Measurements from ENCODE around the gene PTPA. TPM values are rescaled to one million over a fixed set of nuclear protein-coding genes. Genes with fewer than 3 reads are reported as not detected.

PTPA gene
- 140 and 159 TPM in 2 replicates for polyA plus RNA-seq (2011; rRNA removed)
- polyA minus RNA-seq (2011; rRNA and poly(A)+ RNA removed) = 141 and 154 TPM in 2 replicates

- CTCF ChIA-PET = interaction anchor here (0.7 to 1.7 kb wide), 2 partner anchors 21 to 25 kb away, joined by 3 to 6 read pairs; no protein-coding TSS in a partner anchor
- peak within 1 kb of the TSS; percentile 87 for H3K4me3 ChIP-seq (ENCODE audit: low read depth, low read length)
- H3K27ac ChIP-seq (ENCODE audit: low read depth, low read length) = peak within 1 kb of the TSS; percentile 84
- H3K27me3 ChIP-seq (ENCODE audit: control insufficient read depth, insufficient read depth, low read length) = no peaks in the 10 kb centered on the region
- POLR2A ChIA-PET = interaction anchor here (0.7 kb wide), 1 partner anchor 74 kb away, joined by 3 read pairs; no protein-coding TSS in a partner anchor
- H3K9me3 ChIP-seq (ENCODE audit: control insufficient read depth, insufficient read depth, low read length) = no peaks in the 10 kb centered on the region
- DNase-seq (ENCODE audit: low read depth, low spot score) = peak; percentile 85
- TF ChIP-seq CTCF (IDR thresholded peaks at IDR 0.05; ENCODE audit: low read depth, low read length) = no peak
These were observed at the start of gene PTPA, which contains the start of gene CRAT for GRCh38 chr9:129110740-129111527. Gene PTPA (plus strand): TSS chr9:129111415. CDS start chr9:129111601, 186 bp downstream. Gene CRAT (minus strand): TSS chr9:129110793. CDS start chr9:129110509, 284 bp downstream.

- Histone ChIP-seq H3K27ac (ENCODE audit: low read depth, low read length) (no peak overlapping the region), H3K9me3 (ENCODE audit: control insufficient read depth, insufficient read depth, low read length) (no peaks in the 10 kb centered on the region; the same call in 1 of the 2 replicates), H3K27me3 (ENCODE audit: control insufficient read depth, insufficient read depth, low read length) (no peaks in the 10 kb centered on the region), H3K4me3 (ENCODE audit: low read depth, low read length) (no peak overlapping the region)
- no peak for TF ChIP-seq CTCF (IDR thresholded peaks at IDR 0.05; ENCODE audit: low read depth, low read length)
- ChIA-PET CTCF (no interaction called here), POLR2A (no interaction called here)
- DNase-seq (ENCODE audit: low read depth, low spot score) = no peak
These were observed 48.2 kb upstream of the PTPA start for GRCh38 chr9:129063061-129063460.

GRCh38 chr9:129064499-129064908, 46.7 kb upstream of the PTPA start:
- Histone ChIP-seq H3K27me3 (ENCODE audit: control insufficient read depth, insufficient read depth, low read length) (no peaks in the 10 kb centered on the region), H3K4me3 (ENCODE audit: low read depth, low read length) (no peak overlapping the region), H3K9me3 (ENCODE audit: control insufficient read depth, insufficient read depth, low read length) (no peaks in the 10 kb centered on the region; the same call in 1 of the 2 replicates), H3K27ac (ENCODE audit: low read depth, low read length) (no peak overlapping the region)
- TF ChIP-seq CTCF (IDR thresholded peaks at IDR 0.05; ENCODE audit: low read depth, low read length) = no peak
- ChIA-PET POLR2A (no interaction called here), CTCF (no interaction called here)
- DNase-seq (ENCODE audit: low read depth, low spot score) = no peak

GRCh38 chr9:129068110-129068509, 43.1 kb upstream of the PTPA start:
- no peak overlapping the region for H3K4me3 ChIP-seq (ENCODE audit: low read depth, low read length)
- H3K27me3 ChIP-seq (ENCODE audit: control insufficient read depth, insufficient read depth, low read length) = no peaks in the 10 kb centered on the region
- H3K27ac ChIP-seq (ENCODE audit: low read depth, low read length) = no peak overlapping the region
- POLR2A ChIA-PET = no interaction called here
- no peak for TF ChIP-seq CTCF (IDR thresholded peaks at IDR 0.05; ENCODE audit: low read depth, low read length)
- CTCF ChIA-PET = no interaction called here
- no peak for DNase-seq (ENCODE audit: low read depth, low spot score)
- H3K9me3 ChIP-seq (ENCODE audit: control insufficient read depth, insufficient read depth, low read length) = no peaks in the 10 kb centered on the region; the same call in 1 of the 2 replicates
